ENCODE results near the gene ATP8B1.
A peak's percentile ranks its signal among the peaks of the same experiment; 100 is the strongest.
"Not testable (repeated sequence)": the region's sequence is repeated elsewhere in the genome, so short reads cannot be mapped to it uniquely, and the experiment has no call there.

ATP8B1 gene

GRCh38 chr18:57762686-57763085 is 40.4 kb downstream of the ATP8B1 start:
- DNase-seq, result no peak

DNA sequence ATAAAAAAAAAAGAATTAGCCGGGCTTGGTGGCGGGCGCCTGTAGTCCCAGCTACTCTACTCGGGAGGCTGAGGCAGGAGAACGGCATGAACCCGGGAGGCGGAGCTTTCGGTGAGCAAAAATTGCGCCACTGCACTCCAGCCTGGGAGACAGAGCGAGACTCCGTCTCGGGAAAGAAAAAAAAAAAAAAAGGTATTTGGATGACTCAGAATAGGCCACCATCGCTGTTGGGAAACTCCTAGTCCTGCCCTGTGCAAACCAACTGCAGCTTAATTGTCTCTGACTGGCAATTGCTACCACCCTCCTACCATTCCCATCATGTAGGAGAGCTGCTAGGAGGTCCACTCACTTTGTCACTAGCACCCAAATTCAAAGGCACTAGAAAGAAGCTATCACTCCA is 43.5 kb downstream of the ATP8B1 start:
- DNase-seq, result no peak

- DNase-seq, result no peak
Observed at GRCh38 chr18:57755473-57756067, 47.5 kb downstream of the ATP8B1 start.

DNA sequence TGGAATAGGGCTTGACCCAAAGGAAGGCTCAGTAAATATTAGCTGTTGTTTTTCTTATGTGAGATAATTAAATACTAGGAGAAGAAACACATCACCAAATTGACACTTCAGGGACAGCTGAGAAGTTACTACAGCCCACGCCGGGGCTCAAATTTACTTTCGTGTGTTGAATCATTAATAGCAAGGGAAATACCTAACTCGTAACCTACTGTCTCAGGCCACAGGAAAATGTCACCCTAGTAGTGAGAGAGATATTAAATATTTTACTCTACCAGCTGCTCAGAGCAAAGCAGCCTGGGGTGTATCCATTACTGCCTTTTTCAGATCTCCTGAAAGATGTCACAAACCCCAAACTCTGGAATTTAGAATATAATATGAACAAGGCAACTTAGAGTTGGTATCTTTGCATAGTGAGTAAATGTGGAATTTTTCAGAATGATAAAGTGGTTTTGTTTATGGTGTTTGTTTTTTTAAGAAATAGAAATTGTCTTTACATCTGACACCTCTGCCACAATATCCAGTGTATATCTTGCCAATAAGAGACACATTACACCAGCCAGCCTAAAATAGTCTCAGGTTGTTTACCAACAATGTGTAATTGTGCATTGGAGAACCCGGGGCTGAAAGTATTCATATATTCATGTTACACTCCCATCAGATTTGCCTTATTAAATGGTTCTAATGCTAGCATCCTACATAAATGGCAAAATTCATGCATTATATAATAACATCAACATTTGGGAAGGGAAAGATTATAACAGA is 48.4 kb downstream of the ATP8B1 start:
- DNase-seq, result no peak

DNA sequence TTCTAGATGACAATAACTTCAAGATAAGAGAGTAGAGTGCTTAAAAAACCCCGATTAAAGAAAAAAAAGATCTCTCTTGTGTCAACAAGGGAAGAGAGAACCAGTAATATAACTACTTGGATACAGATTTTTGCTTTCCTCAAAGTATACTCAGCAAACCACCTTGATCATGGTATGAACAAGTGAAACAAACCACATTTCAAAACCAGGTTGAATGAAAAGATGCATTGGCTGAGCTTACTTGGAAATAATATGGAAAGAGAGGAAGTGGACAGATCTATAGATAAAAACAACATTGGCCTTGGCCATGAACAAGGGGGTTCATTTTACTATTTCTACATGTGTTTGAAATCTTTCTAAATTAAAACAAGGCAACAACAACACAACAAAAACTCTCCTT is 50.1 kb downstream of the ATP8B1 start:
- DNase-seq, result no peak

DNA sequence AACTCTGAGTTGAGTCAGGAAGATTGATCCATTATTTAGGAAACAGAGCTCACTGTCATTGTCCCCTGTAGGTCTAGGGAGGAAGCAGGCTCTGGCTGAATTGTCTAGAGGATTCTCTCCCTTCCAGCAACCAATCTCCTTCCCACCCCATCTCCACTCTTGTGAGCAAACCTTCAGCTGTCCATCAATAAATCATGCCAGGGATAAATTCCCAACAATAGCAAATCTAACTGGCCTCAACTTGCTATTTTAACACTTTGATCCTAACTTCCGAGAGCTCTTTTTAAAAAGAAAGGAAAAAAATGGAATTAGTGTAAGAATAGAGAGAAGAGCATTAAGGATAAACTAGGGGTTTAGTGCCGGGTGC is 53.5 kb downstream of the ATP8B1 start:
- DNase-seq, result no peak

- DNase-seq, result peak; percentile 54 to 62
Observed at GRCh38 chr18:57748770-57749603, 54.1 kb downstream of the ATP8B1 start.

- no peak for DNase-seq
Observed at GRCh38 chr18:57747809-57748680, 55.1 kb downstream of the ATP8B1 start.

GRCh38 chr18:57744211-57744694 is 58.9 kb downstream of the ATP8B1 start:
- no peak for DNase-seq

DNA sequence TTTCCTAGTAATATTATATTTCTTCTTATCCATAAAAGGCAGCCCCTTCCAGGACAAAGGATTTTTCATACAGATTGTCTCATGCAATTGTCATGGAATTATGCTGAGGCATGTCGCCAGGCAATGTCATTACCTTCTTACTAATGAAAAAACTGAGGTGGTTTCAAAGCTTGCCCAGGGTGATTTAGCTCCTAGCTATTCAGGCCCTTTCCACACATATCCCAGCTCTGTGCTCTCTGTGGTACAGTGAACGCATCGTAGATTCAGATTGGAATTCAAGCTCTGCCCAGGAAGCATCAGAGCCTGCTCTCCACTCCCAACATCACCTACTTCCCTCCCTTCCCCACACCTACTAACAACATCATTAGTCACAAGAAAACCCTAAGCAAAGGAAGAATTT is 60.1 kb downstream of the ATP8B1 start:
- no peak for DNase-seq

DNA sequence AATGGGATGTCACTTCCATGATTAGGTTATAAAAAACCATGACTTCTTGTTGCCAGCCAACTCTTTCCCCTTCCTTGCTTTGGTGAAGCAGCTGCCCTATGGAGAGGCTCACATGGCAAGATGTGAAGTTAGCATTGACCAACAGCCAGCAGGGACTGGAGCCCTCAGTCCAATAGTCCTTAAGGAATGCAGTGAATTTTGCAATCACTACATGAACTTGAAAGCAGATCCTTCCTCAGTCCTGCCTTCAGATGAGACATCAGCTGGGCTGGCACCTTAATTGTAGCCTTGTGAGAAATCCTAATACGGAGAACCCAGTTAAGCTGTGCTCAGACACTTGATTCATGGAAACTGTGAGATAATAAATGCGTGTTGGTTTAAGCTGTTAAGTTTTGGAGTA is 61.8 kb downstream of the ATP8B1 start:
- no peak for DNase-seq

DNA sequence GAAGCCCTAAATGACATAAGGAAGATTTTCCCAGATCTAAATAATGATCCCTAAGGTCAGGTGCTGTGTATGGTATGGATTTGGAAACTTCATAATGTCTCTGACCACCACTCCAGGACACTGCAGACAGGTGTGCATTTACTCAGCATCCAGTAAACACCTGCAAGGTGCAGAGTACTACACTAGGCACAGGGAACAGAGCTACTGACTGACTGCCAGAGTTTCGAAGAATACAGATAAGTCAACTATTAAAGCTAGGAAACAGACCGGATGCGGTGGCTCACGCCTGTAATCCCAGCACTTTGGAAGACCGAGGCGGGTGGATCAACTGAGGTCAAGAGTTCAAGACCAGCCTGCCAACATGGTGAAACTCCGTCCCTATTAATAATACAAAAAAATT is 65.0 kb downstream of the ATP8B1 start:
- DNase-seq, result no peak

DNA sequence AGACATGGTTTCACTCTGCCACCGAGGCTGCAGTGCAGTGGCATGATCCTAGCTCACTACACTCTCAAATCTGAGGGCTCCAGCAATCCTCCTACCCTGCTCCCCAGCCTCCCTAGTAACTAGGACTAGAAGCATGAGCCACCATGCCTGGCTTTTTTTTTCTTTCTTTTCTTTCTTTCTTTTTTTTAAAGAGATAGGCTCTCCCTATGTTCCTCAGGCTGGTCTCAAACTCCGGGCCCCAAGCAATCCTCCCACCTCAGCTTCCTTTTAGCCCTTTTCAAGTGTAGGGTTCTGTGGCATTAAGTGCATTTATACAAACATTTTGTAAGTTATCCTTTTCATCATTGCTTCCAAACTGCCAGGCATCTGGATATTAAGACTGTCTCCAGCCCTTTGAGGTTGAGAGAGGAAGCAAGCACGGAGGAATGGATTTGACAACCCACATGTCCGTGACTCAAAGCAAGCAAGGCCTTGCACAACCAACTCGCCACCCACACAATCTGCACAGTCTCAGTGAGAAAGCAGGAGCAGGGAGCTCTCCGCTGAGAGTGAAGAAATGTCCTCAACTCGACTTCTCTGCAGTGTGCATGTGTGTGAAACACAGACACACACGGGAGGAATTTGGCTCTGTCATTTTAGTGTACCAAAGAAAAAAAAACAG is 65.6 kb downstream of the ATP8B1 start:
- peak; percentile 99 for DNase-seq

DNA sequence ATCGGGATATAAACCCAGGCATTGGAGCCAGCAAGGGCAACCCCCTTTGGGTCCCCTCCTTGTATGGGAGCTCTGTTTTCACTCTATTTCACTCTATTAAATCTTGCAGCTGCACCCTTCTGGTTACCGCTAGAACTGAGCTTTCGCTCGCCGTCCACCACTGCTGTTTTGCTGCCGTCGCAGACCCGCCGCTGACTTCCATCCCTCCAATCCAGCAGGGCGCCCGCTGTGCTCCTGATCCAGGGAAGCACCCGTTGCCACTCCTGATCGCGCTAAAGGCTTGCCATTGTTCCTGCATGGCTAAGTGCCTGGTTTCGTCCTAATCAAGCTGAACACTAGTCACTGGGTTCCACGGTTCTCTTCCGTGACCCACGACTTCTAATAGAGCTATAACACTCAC is 68.1 kb downstream of the ATP8B1 start:
- DNase-seq, result not testable (repeated sequence)

GRCh38 chr18:57733861-57734260 is 69.3 kb downstream of the ATP8B1 start:
- DNase-seq, result no peak

- DNase-seq, result no peak
Observed at GRCh38 chr18:57730146-57730545, 73.0 kb downstream of the ATP8B1 start.

DNA sequence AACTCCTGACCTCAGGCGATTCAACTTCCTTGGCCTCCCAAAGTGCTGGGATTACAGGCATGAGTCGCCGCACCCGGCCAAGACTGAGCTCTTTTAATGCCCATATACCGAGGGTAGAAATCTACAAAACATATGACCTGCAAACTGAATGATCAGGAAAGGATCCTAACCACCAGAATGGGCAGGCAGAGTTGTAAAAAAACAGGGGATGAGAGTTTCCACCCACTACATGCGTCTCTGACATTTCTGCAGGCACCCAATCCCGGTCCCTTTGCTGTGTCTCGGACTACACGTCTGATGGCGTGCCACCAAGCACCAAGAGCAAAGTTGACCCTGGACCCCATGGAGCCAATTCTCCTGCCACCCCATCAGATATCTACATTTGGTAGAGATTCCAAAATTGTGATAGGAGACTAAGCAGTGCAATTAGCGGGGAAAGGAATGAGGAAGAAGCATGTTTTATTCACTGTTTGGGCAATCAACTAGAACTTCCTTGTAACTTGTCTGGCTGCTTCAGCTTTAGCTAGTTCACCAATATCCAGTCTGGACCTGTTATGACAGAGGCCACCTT is 74.1 kb downstream of the ATP8B1 start:
- peak; percentile 68 to 73 for DNase-seq

DNA sequence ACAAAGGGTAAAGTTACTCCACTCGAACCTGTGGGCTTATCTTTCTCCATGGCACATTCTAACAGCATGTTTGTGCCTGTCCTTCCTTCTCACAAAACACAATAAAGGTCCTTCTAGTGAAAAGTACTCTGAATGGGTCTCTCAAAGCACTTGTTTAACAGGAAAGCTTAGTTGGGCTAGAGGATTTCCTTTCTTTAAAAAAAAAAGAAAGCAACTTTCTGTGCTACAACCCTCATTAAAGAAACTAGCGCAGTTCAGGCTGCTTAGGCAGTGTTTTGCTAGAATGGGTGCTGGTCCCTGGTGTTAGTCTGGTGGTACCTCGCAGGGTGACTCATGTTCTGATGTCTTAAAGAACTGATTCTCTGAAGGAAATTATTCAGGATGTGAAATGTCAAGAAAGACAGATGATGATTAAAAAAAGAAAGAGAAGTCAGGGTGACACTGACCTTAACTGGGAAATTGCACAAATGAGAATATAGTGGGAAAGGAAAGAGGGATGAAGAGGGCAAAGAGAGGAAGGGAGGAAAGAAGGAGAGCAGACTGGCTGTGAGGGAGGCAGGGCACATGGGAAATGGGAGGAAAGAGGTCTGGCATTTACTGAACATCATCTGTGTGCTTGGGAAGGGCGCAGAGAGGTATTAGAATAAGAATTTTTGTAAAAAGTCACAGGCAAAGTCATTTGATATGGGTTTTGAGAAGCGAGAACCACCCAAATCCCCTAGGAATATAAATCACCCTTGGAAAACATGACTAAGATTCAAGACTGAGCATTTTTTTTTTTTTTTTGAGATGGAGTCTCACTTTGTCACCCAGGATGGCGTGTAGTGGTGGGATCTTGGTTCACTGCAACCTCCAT is 74.9 kb downstream of the ATP8B1 start:
- no peak for DNase-seq

DNA sequence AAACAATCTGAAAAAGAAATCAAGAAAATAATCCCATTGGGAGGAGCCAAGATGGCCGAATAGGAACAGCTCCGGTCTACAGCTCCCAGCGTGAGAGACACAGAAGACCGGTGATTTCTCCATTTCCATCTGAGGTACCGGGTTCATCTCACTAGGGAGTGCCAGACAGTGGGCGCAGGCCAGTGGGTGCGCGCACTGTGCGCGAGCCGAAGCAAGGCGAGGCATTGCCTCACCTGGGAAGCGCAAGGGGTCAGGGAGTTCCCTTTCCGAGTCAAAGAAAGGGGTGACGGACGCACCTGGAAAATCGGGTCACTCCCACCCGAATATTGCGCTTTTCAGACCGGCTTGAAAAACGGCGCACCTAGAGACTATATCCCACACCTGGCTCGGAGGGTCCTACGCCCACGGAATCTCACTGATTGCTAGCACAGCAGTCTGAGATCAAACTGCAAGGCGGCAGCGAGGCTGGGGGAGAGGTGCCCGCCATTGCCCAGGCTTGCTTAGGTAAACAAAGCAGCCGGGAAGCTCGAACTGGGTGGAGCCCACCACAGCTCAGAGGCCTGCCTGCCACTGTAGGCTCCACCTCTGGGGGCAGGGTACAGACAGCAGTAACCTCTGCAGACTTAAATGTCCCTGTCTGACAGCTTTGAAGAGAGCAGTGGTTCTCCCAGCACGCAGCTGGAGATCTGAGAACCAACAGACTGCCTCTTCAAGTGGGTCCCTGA is 83.7 kb downstream of the ATP8B1 start:
- DNase-seq, result not testable (repeated sequence)

GRCh38 chr18:57716549-57716948 is 86.6 kb downstream of the ATP8B1 start:
- no peak for DNase-seq
